SK-N-SH (cell line): Measurements from ENCODE around the gene MKX. TPM values are rescaled to one million over a fixed set of nuclear protein-coding genes. Genes with fewer than 3 reads are reported as not detected.

Experiments
- CTCF ChIA-PET: fragments of 300-600, 350-600 bp; formaldehyde crosslinking; extraction: SDS; loops from one replicate; lab custom pipeline; 2021; lab: Yijun Ruan, JAX
- POLR2A ChIA-PET: fragments of 350-600 bp; sonication (Branson Sonifier 250); formaldehyde crosslinking; extraction: SDS; loops from one replicate; lab custom pipeline; 2020; ENCODE audit warnings: antibody characterized with exemption, inconsistent platforms; lab: Yijun Ruan, JAX
- DNase-seq: peaks from one replicate; pipeline ENCODE4 v3.0.0; 2012
- H2AFZ ChIP-seq: fragments of 200-600 bp; sonication (generic); 2 replicates; pipeline ENCODE4 v1.8.1; 2016; ENCODE audit warnings: antibody characterized with exemption, mild to moderate bottlenecking, low read depth
- H3F3A ChIP-seq: fragments of 200-600 bp; sonication (generic); replicated peaks from 2 replicates; pipeline ENCODE3; 2016; ENCODE audit warnings: antibody characterized with exemption, mild to moderate bottlenecking; ENCODE audit not compliant: insufficient read depth
- H3K27ac ChIP-seq, 2 experiments: fragments of 200-500 bp in 1 of 2; fragments of 200-600 bp in 1 of 2; sonication (Bioruptor generic) in 1 of 2; sonication (generic), shearing (Covaris generic) in 1 of 2; 2 replicates each; pipeline versions ENCODE4 v1.5.1 to v1.6.1; 2014 to 2016; ENCODE audit warnings: low read depth in 2 of 2, inconsistent platforms in 1 of 2, low read length in 1 of 2, mild to moderate bottlenecking in 1 of 2, mixed read lengths in 1 of 2
- H3K27me3 ChIP-seq: fragments of 200-600 bp; sonication (generic), shearing (Covaris generic); 2 replicates; pipeline ENCODE4 v1.6.1; 2016; ENCODE audit warnings: mixed run types; ENCODE audit not compliant: insufficient read depth
- H3K36me3 ChIP-seq, 2 experiments: fragments of 200-500 bp in 1 of 2; fragments of 200-600 bp in 1 of 2; sonication (Bioruptor generic) in 1 of 2; sonication (generic) in 1 of 2; replicated peaks in 1 of 2; 2 replicates each; pipeline versions ENCODE3 to v1.5.1; 2014 to 2016; ENCODE audit warnings: low read length in 1 of 2, mild to moderate bottlenecking in 1 of 2; ENCODE audit not compliant: insufficient read depth in 2 of 2, control insufficient read depth in 1 of 2
- H3K4me1 ChIP-seq, 2 experiments: fragments of 200-500 bp in 1 of 2; fragments of 200-600 bp in 1 of 2; sonication (Bioruptor generic) in 1 of 2; sonication (generic), shearing (Covaris generic) in 1 of 2; 2 replicates each; pipeline versions ENCODE4 v1.5.1 to v1.6.1; 2014 to 2016; ENCODE audit warnings: low read depth in 1 of 2, low read length in 1 of 2, mixed run types in 1 of 2; ENCODE audit not compliant: insufficient read depth in 2 of 2, control insufficient read depth in 1 of 2
- H3K4me2 ChIP-seq: fragments of 200-600 bp; sonication (generic), shearing (Covaris generic); 2 replicates; pipeline ENCODE4 v1.6.1; 2017; ENCODE audit warnings: mixed run types
- H3K4me3 ChIP-seq, 2 experiments: fragments of 200-500 bp in 1 of 2; fragments of 200-600 bp in 1 of 2; sonication (Bioruptor generic) in 1 of 2; sonication (generic), shearing (Covaris generic) in 1 of 2; 2 replicates each; pipeline versions ENCODE4 v1.5.1 to v1.8.1; 2014 to 2016; ENCODE audit warnings: low read depth in 2 of 2, inconsistent platforms in 1 of 2, low read length in 1 of 2, mild to moderate bottlenecking in 1 of 2, mixed read lengths in 1 of 2, moderate library complexity in 1 of 2
- H3K79me2 ChIP-seq: fragments of 200-600 bp; sonication (generic); 2 replicates; pipeline ENCODE4 v1.8.1; 2017; ENCODE audit warnings: mild to moderate bottlenecking; ENCODE audit not compliant: insufficient read depth
- H3K9ac ChIP-seq: fragments of 200-600 bp; sonication (generic); 2 replicates; pipeline ENCODE4 v1.6.1; 2017; ENCODE audit warnings: mixed run types
- H3K9me2 ChIP-seq: fragments of 200-600 bp; sonication (generic); 2 replicates; pipeline ENCODE4 v1.6.1; 2017; ENCODE audit warnings: mixed run types
- H3K9me3 ChIP-seq: fragments of 200-600 bp; sonication (generic); 2 replicates; pipeline ENCODE4 v1.6.1; 2017; ENCODE audit warnings: mixed run types, mild to moderate bottlenecking, moderate library complexity
- H4K20me1 ChIP-seq: fragments of 200-600 bp; sonication (generic); 2 replicates; pipeline ENCODE4 v1.6.1; 2017; ENCODE audit warnings: mild to moderate bottlenecking, mixed run types; ENCODE audit not compliant: insufficient read depth
- CHD2 ChIP-seq: fragments of 150-350 bp; IDR thresholded peaks from 2 replicates; pipeline ENCODE4 v1.6.1; 2018; ENCODE audit warnings: low read length; ENCODE audit not compliant: partially characterized antibody
- CTCF ChIP-seq: fragments of 200-600 bp; sonication (generic); IDR thresholded peaks from 2 replicates; pipeline ENCODE4 v1.6.1; 2017; ENCODE audit warnings: antibody characterized with exemption, mild to moderate bottlenecking, moderate library complexity
- EP300 ChIP-seq, 2 experiments: IDR thresholded peaks; 2 replicates each; pipeline versions ENCODE4 v1.4.0 to v1.6.1; 2012; ENCODE audit warnings: borderline replicate concordance in 1 of 2, low read depth in 1 of 2, low read length in 1 of 2
- FOXJ3 ChIP-seq: sonication (generic); formaldehyde crosslinking; IDR thresholded peaks from 2 replicates; pipeline ENCODE4 v1.5.1; 2020; ENCODE audit warnings: mild to moderate bottlenecking, missing genetic modification reagents
- FOXM1 ChIP-seq: IDR thresholded peaks from 2 replicates; pipeline ENCODE4 v1.4.0; 2012; ENCODE audit warnings: low read depth, mild to moderate bottlenecking
- JUND ChIP-seq: IDR thresholded peaks from 2 replicates; pipeline ENCODE4 v1.4.0; 2012
- NRF1 ChIP-seq: IDR thresholded peaks from 2 replicates; pipeline ENCODE4 v1.6.1; 2012; ENCODE audit warnings: low read depth, mild to moderate bottlenecking, low read length
- POLR2AphosphoS5 ChIP-seq: IDR thresholded peaks from 2 replicates; pipeline ENCODE4 v1.6.1; 2012; ENCODE audit warnings: low read depth, low read length
- RAD21 ChIP-seq: IDR thresholded peaks from 2 replicates; pipeline ENCODE4 v1.6.1; 2012; ENCODE audit warnings: mild to moderate bottlenecking, low read length
- SMC3 ChIP-seq: IDR thresholded peaks from 2 replicates; pipeline ENCODE4 v1.6.1; 2012; ENCODE audit warnings: low read depth, low read length, improper control_type of control experiment
- WGBS: methylation state at CpG from one replicate; pipeline ENCODE4 v1.1.6; 2017; ENCODE audit warnings: low lambda C conversion rate; 5-methylcytosine and 5-hydroxymethylcytosine counted together
- polyA plus RNA-seq, 3 experiments: library from polyadenylated mRNA; depleted of rRNA; stranded (reverse); fragments of >200 nt; gene quantifications; 2 replicates each; pipeline ENCODE4 v1.2.3, GENCODE V29; 2012
- TF ChIP-seq, protein P1 (sequence below): fragments of 150-350 bp; IDR thresholded peaks from 2 replicates; pipeline ENCODE4 v1.6.1; 2017; ENCODE audit warnings: antibody characterized with exemption, low read length, low read depth, borderline replicate concordance
- TF ChIP-seq, protein P2 (sequence below): IDR thresholded peaks from 2 replicates; pipeline ENCODE4 v1.4.0; 2012; ENCODE audit warnings: low read depth, borderline replicate concordance

The MKX gene
- polyA plus RNA-seq, 1 of the 3 experiments (the other 2 are of a cell fraction) = not detected

DNA sequence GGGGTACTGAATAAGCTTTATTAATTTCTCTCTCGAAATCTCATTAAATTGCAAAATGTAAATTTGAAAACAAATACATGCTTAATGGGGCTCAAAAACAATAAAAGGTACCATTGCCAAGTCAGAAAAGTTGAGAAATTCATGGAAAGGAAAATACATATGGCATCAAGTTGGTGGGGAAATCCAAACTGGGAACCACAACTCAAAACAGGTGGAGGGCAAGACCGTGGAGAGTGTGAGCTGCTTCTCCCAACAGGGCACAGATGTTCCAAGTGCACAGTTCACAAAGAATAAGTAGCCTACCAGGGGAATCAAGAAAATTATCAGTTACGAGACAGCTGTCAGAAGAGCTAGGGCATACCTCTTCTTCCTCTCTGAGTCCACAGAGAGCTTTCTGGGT lies 26.6 kb downstream of the MKX start:
- TF ChIP-seq, protein P1, sequence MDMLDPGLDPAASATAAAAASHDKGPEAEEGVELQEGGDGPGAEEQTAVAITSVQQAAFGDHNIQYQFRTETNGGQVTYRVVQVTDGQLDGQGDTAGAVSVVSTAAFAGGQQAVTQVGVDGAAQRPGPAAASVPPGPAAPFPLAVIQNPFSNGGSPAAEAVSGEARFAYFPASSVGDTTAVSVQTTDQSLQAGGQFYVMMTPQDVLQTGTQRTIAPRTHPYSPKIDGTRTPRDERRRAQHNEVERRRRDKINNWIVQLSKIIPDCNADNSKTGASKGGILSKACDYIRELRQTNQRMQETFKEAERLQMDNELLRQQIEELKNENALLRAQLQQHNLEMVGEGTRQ = no peak
- no peak for TF ChIP-seq FOXJ3 (CRISPR knock-in tag)
- no peak for TF ChIP-seq JUND
- TF ChIP-seq CHD2 = no peak
- TF ChIP-seq FOXM1 = no peak
- TF ChIP-seq POLR2AphosphoS5 = no peak
- TF ChIP-seq, protein P2, sequence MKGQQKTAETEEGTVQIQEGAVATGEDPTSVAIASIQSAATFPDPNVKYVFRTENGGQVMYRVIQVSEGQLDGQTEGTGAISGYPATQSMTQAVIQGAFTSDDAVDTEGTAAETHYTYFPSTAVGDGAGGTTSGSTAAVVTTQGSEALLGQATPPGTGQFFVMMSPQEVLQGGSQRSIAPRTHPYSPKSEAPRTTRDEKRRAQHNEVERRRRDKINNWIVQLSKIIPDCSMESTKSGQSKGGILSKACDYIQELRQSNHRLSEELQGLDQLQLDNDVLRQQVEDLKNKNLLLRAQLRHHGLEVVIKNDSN = no peak
- TF ChIP-seq CTCF = no peak
- TF ChIP-seq NRF1 = no peak
- no peak for TF ChIP-seq SMC3
- TF ChIP-seq EP300 (IDR thresholded peaks at IDR 0.05; ENCODE audit: borderline replicate concordance in 1 of 2, low read depth in 1 of 2, low read length in 1 of 2) = no peak
- TF ChIP-seq, all 33 proteins: peak for 0
- Histone ChIP-seq H3K9me3 (no peaks in the 10 kb centered on the region), H3K4me1 (no peaks in the 10 kb centered on the region), H3K27me3 (no peaks in the 10 kb centered on the region; the same call in 1 of the 2 replicates), H3F3A (no peaks in the 10 kb centered on the region), H3K9ac (no peak overlapping the region), H3K9me2 (no peaks in the 10 kb centered on the region), H3K36me3 (no peaks in the 10 kb centered on the region), H3K79me2 (no peaks in the 10 kb centered on the region), H3K4me3 (no peak overlapping the region), H3K27ac (no peak overlapping the region), H2AFZ (no peak overlapping the region), H4K20me1 (no peaks in the 10 kb centered on the region), H3K4me2 (no peak overlapping the region)
- ChIA-PET CTCF (interaction anchor here (0.6 to 1.0 kb wide), 2 partner anchors 23 to 435 kb away, joined by 3 read pairs; no protein-coding TSS in a partner anchor), POLR2A (no interaction called here)
- no peak for DNase-seq
- 3% methylated on average over 3 of the region's 3 CpGs for WGBS

- WGBS = 6% methylated on average over 3 of the region's 3 CpGs
- no peaks in the 10 kb centered on the region for H3K36me3 ChIP-seq
- CTCF ChIA-PET = interaction anchor here (1.1 kb wide), 2 partner anchors 9 to 19 kb away, joined by 3 read pairs; no protein-coding TSS in a partner anchor
Observed at GRCh38 chr10:27717861-27718260, 27.8 kb downstream of the MKX start.

More at GRCh38 chr10:27717861-27718260, 27.8 kb downstream of the MKX start:
- Histone ChIP-seq H3F3A (no peaks in the 10 kb centered on the region), H3K9me3 (no peaks in the 10 kb centered on the region), H3K4me1 (no peaks in the 10 kb centered on the region), H3K27ac (no peak overlapping the region), H3K4me2 (no peak overlapping the region), H3K4me3 (no peak overlapping the region), H3K9me2 (no peaks in the 10 kb centered on the region), H3K27me3 (peaks cover 2% of the 10 kb centered on the region; the same call in 1 of the 2 replicates), H4K20me1 (no peaks in the 10 kb centered on the region), H3K9ac (no peak overlapping the region), H3K79me2 (no peaks in the 10 kb centered on the region), H2AFZ (no peak overlapping the region)
- no peak for DNase-seq
- no peak for TF ChIP-seq RAD21
- POLR2A ChIA-PET = no interaction called here
